Gastrocnemius medialis (tissue), 4 donors: ENCODE measurements around the gene APBA2.

Source experiments
- CTCF ChIP-seq, 5 experiments: fragments of 450-650 bp in 3 of 5; fragments of 200-600 bp in 2 of 5; sonication (generic) in 2 of 5; IDR thresholded peaks in 4 of 5; conservative IDR thresholded peaks in 1 of 5; 1 replicate in 4 of 5; 2 replicates in 1 of 5; pipeline ENCODE4 v1.5.1; 2016 to 2019; ENCODE audit warnings: antibody characterized with exemption in 5 of 5, mild to moderate bottlenecking in 3 of 5, moderate library complexity in 3 of 5
- POLR2A ChIP-seq, 2 donors: fragments of 450-650 bp; IDR thresholded peaks; one replicate each; pipeline ENCODE4 v1.6.1; 2017; ENCODE audit warnings: antibody characterized with exemption in 2 of 2, mild to moderate bottlenecking in 2 of 2, moderate library complexity in 2 of 2

GRCh38 chr15:28909958-28910500, 24.3 kb downstream of the APBA2 start:
- TF ChIP-seq CTCF (IDR thresholded peaks at IDR 0.05 in 4 of 5, conservative IDR thresholded peaks at IDR 0.05 in 1 of 5) (no peak), POLR2A (IDR thresholded peaks at IDR 0.05) (no peak)
